Endothelial cell of umbilical vein (primary cell): ENCODE measurements around the gene IDUA. TPM values are rescaled to one million over a fixed set of nuclear protein-coding genes. Genes with fewer than 3 reads are reported as not detected.

ENCODE experiments used
- BruUV-seq: library from RNA; stranded (reverse); fragments of 400-500 nt; replicated peaks from 2 replicates; lab custom pipeline; 2021; lab: Mats Ljungman, UMichigan
- CTCF ChIA-PET: fragments of 300-600, 350-600 bp; sonication (Branson Sonifier 250); formaldehyde crosslinking; loops from one replicate; lab custom pipeline; 2021; ENCODE audit warnings: antibody characterized with exemption, inconsistent platforms; lab: Charles Lee
- POLR2A ChIA-PET: fragments of 300-600, 350-600 bp; sonication (Branson Sonifier 250); formaldehyde crosslinking; loops from one replicate; lab custom pipeline; 2021; ENCODE audit warnings: antibody characterized with exemption, inconsistent platforms; lab: Charles Lee
- DNase-seq: peaks from one replicate; pipeline ENCODE4 v3.0.0-alpha.2; 2011; ENCODE audit warnings: low read depth, low spot score
- FAIRE-seq: peaks from 2 replicates; lab custom pipeline; 2011; peaks lifted over from hg19 to GRCh38; lab: Jason Lieb, UNC
- H2AFZ ChIP-seq: 2 replicates; pipeline ENCODE4 v1.6.0; 2012; ENCODE audit warnings: low read depth, low read length, control low read depth, inconsistent platforms
- H3K27ac ChIP-seq: 2 replicates; pipeline ENCODE4 v1.5.1; 2011; ENCODE audit warnings: low read depth, mild to moderate bottlenecking, control low read depth, low read length, moderate library complexity; ENCODE audit not compliant: insufficient read depth
- H3K27me3 ChIP-seq, 2 experiments: 2 replicates each; pipeline versions ENCODE4 v1.6.0 to v1.6.1; 2011; ENCODE audit warnings: low read length in 2 of 2, mixed read lengths in 1 of 2; ENCODE audit not compliant: control insufficient read depth in 2 of 2, insufficient read depth in 2 of 2
- H3K36me3 ChIP-seq, 2 experiments: 2 replicates in 1 of 2; 3 replicates in 1 of 2; pipeline ENCODE4 v1.5.1; 2011; ENCODE audit warnings: low read length in 2 of 2, mild to moderate bottlenecking in 1 of 2, moderate library complexity in 1 of 2; ENCODE audit not compliant: control insufficient read depth in 2 of 2, insufficient read depth in 2 of 2; ENCODE audit errors: extremely low read depth in 1 of 2
- H3K4me1 ChIP-seq: 3 replicates; pipeline ENCODE4 v1.5.1; 2011; ENCODE audit warnings: mild to moderate bottlenecking, low read length; ENCODE audit not compliant: control insufficient read depth, insufficient read depth; ENCODE audit errors: extremely low read depth
- H3K4me2 ChIP-seq: 2 replicates; pipeline ENCODE4 v1.6.1; 2011; ENCODE audit warnings: low read length, control low read depth, mixed read lengths; ENCODE audit not compliant: insufficient read depth
- H3K4me3 ChIP-seq, 3 experiments: fragments of 200-600 bp in 1 of 3; sonication (generic), shearing (Covaris generic) in 1 of 3; replicated peaks in 1 of 3; 2 replicates each; pipeline ENCODE4 v1.5.1; 2011 to 2016; ENCODE audit warnings: control low read depth in 3 of 3, low read length in 3 of 3, mild to moderate bottlenecking in 2 of 3, inconsistent platforms in 1 of 3, low read depth in 1 of 3, moderate library complexity in 1 of 3; ENCODE audit not compliant: insufficient read depth in 1 of 3
- H3K79me2 ChIP-seq: 2 replicates; pipeline ENCODE4 v1.6.0; 2012; ENCODE audit warnings: low read length, inconsistent platforms; ENCODE audit not compliant: control insufficient read depth, insufficient read depth
- H3K9ac ChIP-seq: replicated peaks from 2 replicates; pipeline ENCODE3; 2011; ENCODE audit warnings: low read length, control low read depth; ENCODE audit not compliant: insufficient read depth; ENCODE audit errors: extremely low read depth
- H3K9me1 ChIP-seq: replicated peaks from 3 replicates; pipeline ENCODE4 v1.6.0; 2011; ENCODE audit warnings: mild to moderate bottlenecking, low read length; ENCODE audit not compliant: control insufficient read depth, insufficient read depth; ENCODE audit errors: extremely low read depth
- H3K9me3 ChIP-seq: replicated peaks from 2 replicates; pipeline ENCODE4 v1.5.1; 2012; ENCODE audit warnings: low read length, inconsistent platforms; ENCODE audit not compliant: control insufficient read depth, insufficient read depth
- H4K20me1 ChIP-seq: replicated peaks from 2 replicates; pipeline ENCODE3; 2011; ENCODE audit warnings: mild to moderate bottlenecking, low read length; ENCODE audit not compliant: control insufficient read depth, insufficient read depth; ENCODE audit errors: extremely low read depth
- EZH2 ChIP-seq: IDR thresholded peaks from 2 replicates; pipeline ENCODE4 v1.6.1; 2012; ENCODE audit warnings: borderline replicate concordance, low read depth, mild to moderate bottlenecking, moderate library complexity, low read length, inconsistent platforms; ENCODE audit not compliant: severe bottlenecking
- FOS ChIP-seq: IDR thresholded peaks from 2 replicates; pipeline ENCODE4 v1.6.1; 2011; ENCODE audit warnings: mild to moderate bottlenecking, low read length, moderate library complexity, borderline replicate concordance; ENCODE audit not compliant: insufficient read depth
- GATA2 ChIP-seq: IDR thresholded peaks from 2 replicates; pipeline ENCODE4 v1.7.0; 2011; ENCODE audit warnings: low read depth, mild to moderate bottlenecking, moderate library complexity, mixed read lengths, low read length; ENCODE audit not compliant: insufficient read length, insufficient read depth
- JUN ChIP-seq: IDR thresholded peaks from 2 replicates; pipeline ENCODE4 v1.6.1; 2011; ENCODE audit warnings: borderline replicate concordance, low read depth; ENCODE audit not compliant: insufficient read length, insufficient read depth
- MAX ChIP-seq: IDR thresholded peaks from 2 replicates; pipeline ENCODE4 v1.6.1; 2011; ENCODE audit not compliant: insufficient read depth, insufficient read length
- MYC ChIP-seq: IDR thresholded peaks from one replicate; pipeline ENCODE4 v1.6.1; 2011; ENCODE audit warnings: mild to moderate bottlenecking, low read depth, low read length
- POLR2A ChIP-seq: IDR thresholded peaks from 2 replicates; pipeline ENCODE4 v1.6.1; 2012; ENCODE audit warnings: low read depth, mild to moderate bottlenecking, control low read depth, low read length
- POLR2AphosphoS5 ChIP-seq: IDR thresholded peaks from 2 replicates; pipeline ENCODE4 v1.6.1; 2012; ENCODE audit warnings: low read depth, mild to moderate bottlenecking, control low read depth, low read length, moderate library complexity; ENCODE audit not compliant: insufficient read depth
- dilution Hi-C: fragments of 300-500 bp; cut with MboI; formaldehyde crosslinking; loops from one replicate; pipeline ENCODE4 v1.15.0; 2019; ENCODE audit warnings: low sequenced_read_pairs; ENCODE audit not compliant: extremely low pct_ligation_motif_present
- intact Hi-C: fragments of 100-400 bp; cut with micrococcal nuclease; formaldehyde crosslinking; loops from one replicate; pipeline ENCODE4 v1.10.0; 2022
- polyA plus RNA-seq, 4 experiments: library from polyadenylated mRNA; depleted of rRNA in 3 of 4; stranded (reverse) in 3 of 4; unstranded in 1 of 4; fragments of >200 nt; gene quantifications; 2 replicates each; pipeline versions ENCODE4 v1.2.1 to v1.2.3, GENCODE V29; 2011 to 2012; ENCODE audit warnings: missing spikeins in 1 of 4
- total RNA-seq: library from RNA; stranded (reverse); gene quantifications from 2 replicates; pipeline ENCODE4 v1.2.3, GENCODE V29; 2021
- TF ChIP-seq, protein P1 (sequence below), 2 donors: IDR thresholded peaks; 1 replicate in 1 of 2; 2 replicates in 1 of 2; pipeline ENCODE4 v1.5.1; 2011; ENCODE audit warnings: low read length in 2 of 2, mild to moderate bottlenecking in 2 of 2, moderate library complexity in 2 of 2, control low read depth in 1 of 2, inconsistent platforms in 1 of 2, low read depth in 1 of 2; ENCODE audit not compliant: insufficient read depth in 1 of 2; ENCODE audit errors: extremely low read depth in 1 of 2

IDUA gene
- total and polyA plus RNA-seq, 2 donors (not counting 3 experiments of a cell fraction or from before 2014, with no cell fraction given): 19.1 to 34.1 TPM

DNA sequence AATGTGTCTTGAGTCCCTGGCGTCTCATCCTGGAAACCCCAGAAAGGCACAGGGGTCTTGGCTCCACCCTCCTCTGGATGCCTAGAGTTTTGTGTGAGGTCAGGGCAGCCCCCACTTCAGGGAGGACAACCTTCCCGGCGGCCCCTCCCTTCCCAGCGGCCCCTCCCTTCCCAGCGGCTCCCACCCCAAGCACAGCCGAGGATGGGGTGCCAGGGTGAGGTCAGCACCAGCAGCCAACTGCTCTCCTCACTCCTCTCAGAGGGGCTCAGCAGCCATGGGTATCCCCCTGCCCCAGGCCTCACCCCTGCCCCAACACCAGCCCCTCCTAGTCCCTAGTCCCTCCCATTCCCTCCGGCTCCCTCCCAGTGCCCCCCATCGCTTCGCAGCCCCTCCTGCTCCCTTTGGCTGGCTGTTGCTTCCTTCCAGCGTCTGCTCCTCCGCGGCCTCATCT, 30.9 kb upstream of the IDUA start:
- Histone ChIP-seq H3K4me3 (no peak overlapping the region), H2AFZ (no peak overlapping the region), H3K4me1 (no peaks in the 10 kb centered on the region), H3K27ac (no peak overlapping the region), H3K36me3 (peaks cover 0 to 7% of the 10 kb centered on the region in 2 experiments), H3K79me2 (no peaks in the 10 kb centered on the region), H3K27me3 (no peaks in the 10 kb centered on the region), H4K20me1 (no peaks in the 10 kb centered on the region), H3K9me3 (no peaks in the 10 kb centered on the region), H3K9me1 (no peaks in the 10 kb centered on the region), H3K9ac (no peak overlapping the region), H3K4me2 (no peak overlapping the region)
- FAIRE-seq: no peak
- ChIA-PET CTCF (no interaction called here), POLR2A (no interaction called here)
- dilution Hi-C loops (no loop called here), intact Hi-C loops (no loop called here)
- no peak for DNase-seq
- TF ChIP-seq FOS: no peak
- no TSS peak for BruUV-seq

GRCh38 chr4:956531-957230, 30.2 kb upstream of the IDUA start:
- CTCF ChIA-PET: no interaction called here
- Histone ChIP-seq H3K79me2 (no peaks in the 10 kb centered on the region), H3K4me2 (no peak overlapping the region), H3K9me3 (no peaks in the 10 kb centered on the region), H3K9ac (no peak overlapping the region), H3K27me3 (no peaks in the 10 kb centered on the region), H2AFZ (no peak overlapping the region), H3K36me3 (peaks cover 0 to 9% of the 10 kb centered on the region in 2 experiments), H3K4me3 (no peak overlapping the region), H4K20me1 (no peaks in the 10 kb centered on the region), H3K4me1 (no peaks in the 10 kb centered on the region), H3K9me1 (no peaks in the 10 kb centered on the region), H3K27ac (no peak overlapping the region)
- TF ChIP-seq JUN (no peak), MAX (no peak), EZH2 (no peak), MYC (no peak), GATA2 (no peak), POLR2AphosphoS5 (no peak), POLR2A (no peak)
- TF ChIP-seq, protein P1, sequence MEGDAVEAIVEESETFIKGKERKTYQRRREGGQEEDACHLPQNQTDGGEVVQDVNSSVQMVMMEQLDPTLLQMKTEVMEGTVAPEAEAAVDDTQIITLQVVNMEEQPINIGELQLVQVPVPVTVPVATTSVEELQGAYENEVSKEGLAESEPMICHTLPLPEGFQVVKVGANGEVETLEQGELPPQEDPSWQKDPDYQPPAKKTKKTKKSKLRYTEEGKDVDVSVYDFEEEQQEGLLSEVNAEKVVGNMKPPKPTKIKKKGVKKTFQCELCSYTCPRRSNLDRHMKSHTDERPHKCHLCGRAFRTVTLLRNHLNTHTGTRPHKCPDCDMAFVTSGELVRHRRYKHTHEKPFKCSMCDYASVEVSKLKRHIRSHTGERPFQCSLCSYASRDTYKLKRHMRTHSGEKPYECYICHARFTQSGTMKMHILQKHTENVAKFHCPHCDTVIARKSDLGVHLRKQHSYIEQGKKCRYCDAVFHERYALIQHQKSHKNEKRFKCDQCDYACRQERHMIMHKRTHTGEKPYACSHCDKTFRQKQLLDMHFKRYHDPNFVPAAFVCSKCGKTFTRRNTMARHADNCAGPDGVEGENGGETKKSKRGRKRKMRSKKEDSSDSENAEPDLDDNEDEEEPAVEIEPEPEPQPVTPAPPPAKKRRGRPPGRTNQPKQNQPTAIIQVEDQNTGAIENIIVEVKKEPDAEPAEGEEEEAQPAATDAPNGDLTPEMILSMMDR (IDR thresholded peaks at IDR 0.05; ENCODE audit: extremely low read depth in 1 of 2, insufficient read depth in 1 of 2, low read depth in 1 of 2, low read length in 2 of 2): no peak
- BruUV-seq: no TSS peak
- FAIRE-seq (no peak), DNase-seq (no peak)
- intact Hi-C loops (no loop called here), dilution Hi-C loops (no loop called here)
- POLR2A ChIA-PET: no interaction called here
